Endothelial cell of umbilical vein (primary cell): ENCODE results near the gene ERBB2. TPM values are rescaled to one million over a fixed set of nuclear protein-coding genes. Genes with fewer than 3 reads are reported as not detected.

Experiments used
- BruUV-seq: library from RNA; stranded (reverse); fragments of 400-500 nt; replicated peaks from 2 replicates; lab custom pipeline; 2021; lab: Mats Ljungman, UMichigan
- CTCF ChIA-PET: fragments of 300-600, 350-600 bp; sonication (Branson Sonifier 250); formaldehyde crosslinking; loops from one replicate; lab custom pipeline; 2021; ENCODE audit warnings: antibody characterized with exemption, inconsistent platforms; lab: Charles Lee
- POLR2A ChIA-PET: fragments of 300-600, 350-600 bp; sonication (Branson Sonifier 250); formaldehyde crosslinking; loops from one replicate; lab custom pipeline; 2021; ENCODE audit warnings: antibody characterized with exemption, inconsistent platforms; lab: Charles Lee
- DNase-seq: peaks from one replicate; pipeline ENCODE4 v3.0.0-alpha.2; 2011; ENCODE audit warnings: low read depth, low spot score
- FAIRE-seq: peaks from 2 replicates; lab custom pipeline; 2011; peaks lifted over from hg19 to GRCh38; lab: Jason Lieb, UNC
- H2AFZ ChIP-seq: 2 replicates; pipeline ENCODE4 v1.6.0; 2012; ENCODE audit warnings: low read depth, low read length, control low read depth, inconsistent platforms
- H3K27ac ChIP-seq: 2 replicates; pipeline ENCODE4 v1.5.1; 2011; ENCODE audit warnings: low read depth, mild to moderate bottlenecking, control low read depth, low read length, moderate library complexity; ENCODE audit not compliant: insufficient read depth
- H3K27me3 ChIP-seq, 2 experiments: 2 replicates each; pipeline versions ENCODE4 v1.6.0 to v1.6.1; 2011; ENCODE audit warnings: low read length in 2 of 2, mixed read lengths in 1 of 2; ENCODE audit not compliant: control insufficient read depth in 2 of 2, insufficient read depth in 2 of 2
- H3K36me3 ChIP-seq, 2 experiments: 2 replicates in 1 of 2; 3 replicates in 1 of 2; pipeline ENCODE4 v1.5.1; 2011; ENCODE audit warnings: low read length in 2 of 2, mild to moderate bottlenecking in 1 of 2, moderate library complexity in 1 of 2; ENCODE audit not compliant: control insufficient read depth in 2 of 2, insufficient read depth in 2 of 2; ENCODE audit errors: extremely low read depth in 1 of 2
- H3K4me1 ChIP-seq: 3 replicates; pipeline ENCODE4 v1.5.1; 2011; ENCODE audit warnings: mild to moderate bottlenecking, low read length; ENCODE audit not compliant: control insufficient read depth, insufficient read depth; ENCODE audit errors: extremely low read depth
- H3K4me2 ChIP-seq: 2 replicates; pipeline ENCODE4 v1.6.1; 2011; ENCODE audit warnings: low read length, control low read depth, mixed read lengths; ENCODE audit not compliant: insufficient read depth
- H3K4me3 ChIP-seq, 3 experiments: fragments of 200-600 bp in 1 of 3; sonication (generic), shearing (Covaris generic) in 1 of 3; replicated peaks in 1 of 3; 2 replicates each; pipeline ENCODE4 v1.5.1; 2011 to 2016; ENCODE audit warnings: control low read depth in 3 of 3, low read length in 3 of 3, mild to moderate bottlenecking in 2 of 3, inconsistent platforms in 1 of 3, low read depth in 1 of 3, moderate library complexity in 1 of 3; ENCODE audit not compliant: insufficient read depth in 1 of 3
- H3K79me2 ChIP-seq: 2 replicates; pipeline ENCODE4 v1.6.0; 2012; ENCODE audit warnings: low read length, inconsistent platforms; ENCODE audit not compliant: control insufficient read depth, insufficient read depth
- H3K9ac ChIP-seq: replicated peaks from 2 replicates; pipeline ENCODE3; 2011; ENCODE audit warnings: low read length, control low read depth; ENCODE audit not compliant: insufficient read depth; ENCODE audit errors: extremely low read depth
- H3K9me1 ChIP-seq: replicated peaks from 3 replicates; pipeline ENCODE4 v1.6.0; 2011; ENCODE audit warnings: mild to moderate bottlenecking, low read length; ENCODE audit not compliant: control insufficient read depth, insufficient read depth; ENCODE audit errors: extremely low read depth
- H3K9me3 ChIP-seq: replicated peaks from 2 replicates; pipeline ENCODE4 v1.5.1; 2012; ENCODE audit warnings: low read length, inconsistent platforms; ENCODE audit not compliant: control insufficient read depth, insufficient read depth
- H4K20me1 ChIP-seq: replicated peaks from 2 replicates; pipeline ENCODE3; 2011; ENCODE audit warnings: mild to moderate bottlenecking, low read length; ENCODE audit not compliant: control insufficient read depth, insufficient read depth; ENCODE audit errors: extremely low read depth
- EZH2 ChIP-seq: IDR thresholded peaks from 2 replicates; pipeline ENCODE4 v1.6.1; 2012; ENCODE audit warnings: borderline replicate concordance, low read depth, mild to moderate bottlenecking, moderate library complexity, low read length, inconsistent platforms; ENCODE audit not compliant: severe bottlenecking
- FOS ChIP-seq: IDR thresholded peaks from 2 replicates; pipeline ENCODE4 v1.6.1; 2011; ENCODE audit warnings: mild to moderate bottlenecking, low read length, moderate library complexity, borderline replicate concordance; ENCODE audit not compliant: insufficient read depth
- GATA2 ChIP-seq: IDR thresholded peaks from 2 replicates; pipeline ENCODE4 v1.7.0; 2011; ENCODE audit warnings: low read depth, mild to moderate bottlenecking, moderate library complexity, mixed read lengths, low read length; ENCODE audit not compliant: insufficient read length, insufficient read depth
- JUN ChIP-seq: IDR thresholded peaks from 2 replicates; pipeline ENCODE4 v1.6.1; 2011; ENCODE audit warnings: borderline replicate concordance, low read depth; ENCODE audit not compliant: insufficient read length, insufficient read depth
- MYC ChIP-seq: IDR thresholded peaks from one replicate; pipeline ENCODE4 v1.6.1; 2011; ENCODE audit warnings: mild to moderate bottlenecking, low read depth, low read length
- POLR2A ChIP-seq: IDR thresholded peaks from 2 replicates; pipeline ENCODE4 v1.6.1; 2012; ENCODE audit warnings: low read depth, mild to moderate bottlenecking, control low read depth, low read length
- POLR2AphosphoS5 ChIP-seq: IDR thresholded peaks from 2 replicates; pipeline ENCODE4 v1.6.1; 2012; ENCODE audit warnings: low read depth, mild to moderate bottlenecking, control low read depth, low read length, moderate library complexity; ENCODE audit not compliant: insufficient read depth
- dilution Hi-C: fragments of 300-500 bp; cut with MboI; formaldehyde crosslinking; loops from one replicate; pipeline ENCODE4 v1.15.0; 2019; ENCODE audit warnings: low sequenced_read_pairs; ENCODE audit not compliant: extremely low pct_ligation_motif_present
- intact Hi-C: fragments of 100-400 bp; cut with micrococcal nuclease; formaldehyde crosslinking; loops from one replicate; pipeline ENCODE4 v1.10.0; 2022
- polyA plus RNA-seq, 4 experiments: library from polyadenylated mRNA; depleted of rRNA in 3 of 4; stranded (reverse) in 3 of 4; unstranded in 1 of 4; fragments of >200 nt; gene quantifications; 2 replicates each; pipeline versions ENCODE4 v1.2.1 to v1.2.3, GENCODE V29; 2011 to 2012; ENCODE audit warnings: missing spikeins in 1 of 4
- total RNA-seq: library from RNA; stranded (reverse); gene quantifications from 2 replicates; pipeline ENCODE4 v1.2.3, GENCODE V29; 2021
- TF ChIP-seq, protein P1 (sequence below): IDR thresholded peaks from 2 replicates; pipeline ENCODE4 v1.6.1; 2011; ENCODE audit not compliant: insufficient read depth, insufficient read length
- TF ChIP-seq, protein P2 (sequence below), 2 donors: IDR thresholded peaks; 1 replicate in 1 of 2; 2 replicates in 1 of 2; pipeline ENCODE4 v1.5.1; 2011; ENCODE audit warnings: low read length in 2 of 2, mild to moderate bottlenecking in 2 of 2, moderate library complexity in 2 of 2, control low read depth in 1 of 2, inconsistent platforms in 1 of 2, low read depth in 1 of 2; ENCODE audit not compliant: insufficient read depth in 1 of 2; ENCODE audit errors: extremely low read depth in 1 of 2

Gene ERBB2
- total and polyA plus RNA-seq, 2 donors (not counting 3 experiments of a cell fraction or from before 2014, with no cell fraction given) = 20.6 to 32.9 TPM

DNA sequence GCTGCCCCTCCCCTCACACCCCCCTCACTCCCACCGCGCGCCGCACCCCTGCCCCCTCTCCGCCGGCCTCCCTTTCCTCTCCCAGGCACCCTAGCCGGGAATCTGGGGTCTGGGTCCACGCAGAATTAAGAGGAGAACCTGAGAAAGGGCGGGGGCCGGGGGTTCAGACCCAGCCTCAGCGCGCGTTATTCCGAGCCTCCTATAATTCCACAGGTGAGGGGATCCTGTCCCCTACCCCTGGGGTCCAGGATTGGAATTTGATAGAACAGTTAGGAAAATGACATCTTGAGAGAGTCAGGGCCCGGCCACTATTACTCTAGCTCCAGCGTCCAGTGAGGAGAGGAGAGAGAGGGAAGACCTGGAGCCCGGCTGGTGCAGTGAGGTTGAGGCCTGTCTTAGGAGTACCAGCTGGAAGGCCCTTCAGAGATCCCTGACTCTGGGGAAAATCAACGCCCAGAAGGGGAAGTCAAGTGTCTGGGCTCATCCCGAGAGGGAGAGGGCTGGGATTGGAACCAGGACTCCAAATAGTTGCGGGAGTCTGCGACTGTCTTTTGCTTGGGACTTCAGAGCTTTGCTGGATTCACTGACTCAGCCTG is 55.2 kb downstream of the ERBB2 start:
- CTCF ChIA-PET = interaction anchor here (0.6 to 4.9 kb wide), 10 partner anchors 25 to 207 kb away, joined by 3 to 84 read pairs (median 9); partner anchors contain the start of genes ERBB2 and MIEN1
- POLR2A ChIA-PET = no interaction called here
- no peak overlapping the region for H3K4me2 ChIP-seq

More for the DNA sequence above, 55.2 kb downstream of the ERBB2 start:
- intact Hi-C loops = loop anchor here (1.0 to 5.0 kb wide), 4 partner anchors 118 to 225 kb away; partner anchors contain the start of genes PSMD3 and STARD3
- no peak overlapping the region for H3K27ac ChIP-seq
- H3K27me3 ChIP-seq = peaks cover 9 to 16% of the 10 kb centered on the region in 2 experiments
- H3K4me3 ChIP-seq = peak overlapping the region in 1 of 3 experiments; percentile 71
- no peaks in the 10 kb centered on the region for H3K79me2 ChIP-seq
- DNase-seq (no peak), FAIRE-seq (peak; percentile 56)
- H3K9ac ChIP-seq = no peak overlapping the region
- TF ChIP-seq GATA2 (no peak), POLR2AphosphoS5 (no peak), MYC (no peak), FOS (no peak), JUN (no peak), EZH2 (no peak), POLR2A (no peak)
- TF ChIP-seq, protein P1, sequence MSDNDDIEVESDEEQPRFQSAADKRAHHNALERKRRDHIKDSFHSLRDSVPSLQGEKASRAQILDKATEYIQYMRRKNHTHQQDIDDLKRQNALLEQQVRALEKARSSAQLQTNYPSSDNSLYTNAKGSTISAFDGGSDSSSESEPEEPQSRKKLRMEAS = no peak
- TF ChIP-seq, protein P2, sequence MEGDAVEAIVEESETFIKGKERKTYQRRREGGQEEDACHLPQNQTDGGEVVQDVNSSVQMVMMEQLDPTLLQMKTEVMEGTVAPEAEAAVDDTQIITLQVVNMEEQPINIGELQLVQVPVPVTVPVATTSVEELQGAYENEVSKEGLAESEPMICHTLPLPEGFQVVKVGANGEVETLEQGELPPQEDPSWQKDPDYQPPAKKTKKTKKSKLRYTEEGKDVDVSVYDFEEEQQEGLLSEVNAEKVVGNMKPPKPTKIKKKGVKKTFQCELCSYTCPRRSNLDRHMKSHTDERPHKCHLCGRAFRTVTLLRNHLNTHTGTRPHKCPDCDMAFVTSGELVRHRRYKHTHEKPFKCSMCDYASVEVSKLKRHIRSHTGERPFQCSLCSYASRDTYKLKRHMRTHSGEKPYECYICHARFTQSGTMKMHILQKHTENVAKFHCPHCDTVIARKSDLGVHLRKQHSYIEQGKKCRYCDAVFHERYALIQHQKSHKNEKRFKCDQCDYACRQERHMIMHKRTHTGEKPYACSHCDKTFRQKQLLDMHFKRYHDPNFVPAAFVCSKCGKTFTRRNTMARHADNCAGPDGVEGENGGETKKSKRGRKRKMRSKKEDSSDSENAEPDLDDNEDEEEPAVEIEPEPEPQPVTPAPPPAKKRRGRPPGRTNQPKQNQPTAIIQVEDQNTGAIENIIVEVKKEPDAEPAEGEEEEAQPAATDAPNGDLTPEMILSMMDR (IDR thresholded peaks at IDR 0.05; ENCODE audit: extremely low read depth in 1 of 2, insufficient read depth in 1 of 2, low read depth in 1 of 2, low read length in 2 of 2) = no peak
- dilution Hi-C loops = no loop called here
- H3K4me1 ChIP-seq = peaks cover 9% of the 10 kb centered on the region
- BruUV-seq = no TSS peak
- H3K9me1 ChIP-seq = no peaks in the 10 kb centered on the region
- no peaks in the 10 kb centered on the region for H4K20me1 ChIP-seq
- no peaks in the 10 kb centered on the region for H3K36me3 ChIP-seq
- no peaks in the 10 kb centered on the region for H3K9me3 ChIP-seq
- peak overlapping the region; percentile 91 for H2AFZ ChIP-seq
